ENCODE measurements around the gene MGAT4B.
A peak's percentile ranks its signal among the peaks of the same experiment; 100 is the strongest.
"Not testable (repeated sequence)": the region's sequence is repeated elsewhere in the genome, so short reads cannot be mapped to it uniquely, and the experiment has no call there.

The MGAT4B gene

DNA sequence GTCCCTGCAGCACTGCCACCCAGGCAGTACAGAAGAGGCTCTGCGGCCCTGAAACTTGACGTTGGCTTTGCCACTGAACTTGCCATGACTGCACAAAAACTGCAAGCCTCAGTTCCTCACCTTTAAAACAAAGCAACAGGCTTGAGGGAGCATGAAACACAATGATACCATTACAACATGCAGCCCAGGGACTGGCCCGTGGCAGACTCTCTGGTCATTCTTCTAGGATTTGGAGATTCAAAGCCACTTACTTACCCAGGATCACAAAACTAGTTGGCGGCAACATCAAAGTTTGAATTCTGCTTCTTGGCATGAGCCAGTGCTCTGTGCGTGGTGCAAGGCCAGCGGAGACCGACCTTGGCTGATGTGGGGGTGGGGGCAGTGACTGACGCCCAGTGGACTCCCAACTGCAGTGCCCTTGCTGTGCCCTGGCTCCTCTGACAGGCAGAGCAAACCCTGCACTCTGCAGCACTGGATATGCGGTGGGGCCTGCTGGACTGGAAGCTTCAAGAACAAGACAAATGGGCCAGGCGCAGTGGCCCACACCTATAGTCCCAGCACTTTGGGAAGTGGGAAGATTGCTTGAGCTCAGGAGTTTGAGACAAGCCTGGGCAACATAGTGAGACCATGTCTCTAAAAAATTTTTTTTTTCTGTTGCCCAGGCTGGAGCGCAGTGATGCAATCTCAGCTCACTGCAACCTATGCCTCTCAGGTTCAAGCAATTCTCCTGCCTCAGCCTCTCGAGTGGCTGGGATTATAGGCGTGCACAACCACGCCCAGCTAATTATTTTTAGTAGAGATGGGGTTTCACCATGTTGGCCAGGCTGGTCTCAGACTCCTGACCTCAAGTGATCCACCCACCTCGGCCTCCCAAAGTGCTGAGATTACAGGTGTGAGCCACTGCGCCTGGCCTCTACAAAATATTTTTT is 32.9 kb upstream of the MGAT4B start:
- DNase-seq (ENCODE audit: low read depth) = no peak
- H3K4me3 ChIP-seq (ENCODE audit: low read depth, low read length) = no peak overlapping the region
- TF ChIP-seq, protein P1, sequence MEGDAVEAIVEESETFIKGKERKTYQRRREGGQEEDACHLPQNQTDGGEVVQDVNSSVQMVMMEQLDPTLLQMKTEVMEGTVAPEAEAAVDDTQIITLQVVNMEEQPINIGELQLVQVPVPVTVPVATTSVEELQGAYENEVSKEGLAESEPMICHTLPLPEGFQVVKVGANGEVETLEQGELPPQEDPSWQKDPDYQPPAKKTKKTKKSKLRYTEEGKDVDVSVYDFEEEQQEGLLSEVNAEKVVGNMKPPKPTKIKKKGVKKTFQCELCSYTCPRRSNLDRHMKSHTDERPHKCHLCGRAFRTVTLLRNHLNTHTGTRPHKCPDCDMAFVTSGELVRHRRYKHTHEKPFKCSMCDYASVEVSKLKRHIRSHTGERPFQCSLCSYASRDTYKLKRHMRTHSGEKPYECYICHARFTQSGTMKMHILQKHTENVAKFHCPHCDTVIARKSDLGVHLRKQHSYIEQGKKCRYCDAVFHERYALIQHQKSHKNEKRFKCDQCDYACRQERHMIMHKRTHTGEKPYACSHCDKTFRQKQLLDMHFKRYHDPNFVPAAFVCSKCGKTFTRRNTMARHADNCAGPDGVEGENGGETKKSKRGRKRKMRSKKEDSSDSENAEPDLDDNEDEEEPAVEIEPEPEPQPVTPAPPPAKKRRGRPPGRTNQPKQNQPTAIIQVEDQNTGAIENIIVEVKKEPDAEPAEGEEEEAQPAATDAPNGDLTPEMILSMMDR (IDR thresholded peaks at IDR 0.05; ENCODE audit: insufficient read depth, low read depth, low read length, missing control alignments) = no peak

DNA sequence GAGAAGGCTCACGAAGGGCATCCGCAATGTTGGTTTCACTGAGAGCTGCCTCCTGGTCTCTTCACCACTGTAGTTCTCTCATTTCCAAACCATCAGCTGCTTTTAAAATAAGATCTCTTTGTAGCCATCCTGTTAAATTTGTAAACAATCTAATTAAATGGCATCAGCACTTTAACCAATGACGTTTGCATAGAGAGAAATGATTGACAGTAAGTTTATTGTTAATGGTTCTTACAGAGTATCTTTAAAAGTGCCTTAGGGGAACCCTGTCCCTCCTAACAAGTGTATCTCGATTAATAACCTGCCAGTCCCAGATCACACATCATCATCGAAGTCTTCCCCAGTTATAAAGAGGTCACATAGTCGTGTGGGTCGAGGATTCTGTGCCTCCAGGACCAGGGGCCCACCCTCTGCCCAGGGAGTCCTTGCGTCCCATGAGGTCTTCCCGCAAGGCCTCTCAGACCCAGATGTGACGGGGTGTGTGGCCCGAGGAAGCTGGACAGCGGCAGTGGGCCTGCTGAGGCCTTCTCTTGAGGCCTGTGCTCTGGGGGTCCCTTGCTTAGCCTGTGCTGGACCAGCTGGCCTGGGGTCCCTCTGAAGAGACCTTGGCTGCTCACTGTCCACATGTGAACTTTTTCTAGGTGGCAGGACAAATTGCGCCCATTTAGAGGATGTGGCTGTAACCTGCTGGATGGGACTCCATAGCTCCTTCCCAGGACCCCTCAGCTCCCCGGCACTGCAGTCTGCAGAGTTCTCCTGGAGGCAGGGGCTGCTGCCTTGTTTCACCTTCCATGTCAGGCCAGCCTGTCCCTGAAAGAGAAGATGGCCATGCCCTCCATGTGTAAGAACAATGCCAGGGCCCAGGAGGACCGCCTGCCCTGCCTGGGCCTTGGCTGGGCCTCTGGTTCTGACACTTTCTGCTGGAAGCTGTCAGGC is 30.7 kb upstream of the MGAT4B start:
- no peak overlapping the region for H3K4me3 ChIP-seq (ENCODE audit: low read depth, low read length)
- TF ChIP-seq, protein P1 (IDR thresholded peaks at IDR 0.05; ENCODE audit: insufficient read depth, low read depth, low read length, missing control alignments) = no peak
- DNase-seq (ENCODE audit: low read depth) = no peak

DNA sequence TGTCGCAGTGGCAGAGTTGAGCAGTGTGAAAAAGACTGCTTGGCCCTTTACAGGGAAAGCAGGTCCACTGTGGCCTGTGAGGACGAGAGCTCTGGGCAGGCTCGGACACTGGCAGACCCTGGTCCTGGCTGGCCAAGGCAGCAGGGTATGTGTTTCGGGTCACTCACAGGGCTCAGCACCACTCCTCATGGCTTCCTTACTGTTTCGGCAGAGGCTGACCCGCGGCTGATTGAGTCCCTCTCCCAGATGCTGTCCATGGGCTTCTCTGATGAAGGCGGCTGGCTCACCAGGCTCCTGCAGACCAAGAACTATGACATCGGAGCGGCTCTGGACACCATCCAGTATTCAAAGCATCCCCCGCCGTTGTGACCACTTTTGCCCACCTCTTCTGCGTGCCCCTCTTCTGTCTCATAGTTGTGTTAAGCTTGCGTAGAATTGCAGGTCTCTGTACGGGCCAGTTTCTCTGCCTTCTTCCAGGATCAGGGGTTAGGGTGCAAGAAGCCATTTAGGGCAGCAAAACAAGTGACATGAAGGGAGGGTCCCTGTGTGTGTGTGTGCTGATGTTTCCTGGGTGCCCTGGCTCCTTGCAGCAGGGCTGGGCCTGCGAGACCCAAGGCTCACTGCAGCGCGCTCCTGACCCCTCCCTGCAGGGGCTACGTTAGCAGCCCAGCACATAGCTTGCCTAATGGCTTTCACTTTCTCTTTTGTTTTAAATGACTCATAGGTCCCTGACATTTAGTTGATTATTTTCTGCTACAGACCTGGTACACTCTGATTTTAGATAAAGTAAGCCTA is 29.8 kb upstream of the MGAT4B start:
- DNase-seq (ENCODE audit: low read depth) = peak; percentile 28
- TF ChIP-seq, protein P1 (IDR thresholded peaks at IDR 0.05; ENCODE audit: insufficient read depth, low read depth, low read length, missing control alignments) = no peak
- no peak overlapping the region for H3K4me3 ChIP-seq (ENCODE audit: low read depth, low read length)

DNA sequence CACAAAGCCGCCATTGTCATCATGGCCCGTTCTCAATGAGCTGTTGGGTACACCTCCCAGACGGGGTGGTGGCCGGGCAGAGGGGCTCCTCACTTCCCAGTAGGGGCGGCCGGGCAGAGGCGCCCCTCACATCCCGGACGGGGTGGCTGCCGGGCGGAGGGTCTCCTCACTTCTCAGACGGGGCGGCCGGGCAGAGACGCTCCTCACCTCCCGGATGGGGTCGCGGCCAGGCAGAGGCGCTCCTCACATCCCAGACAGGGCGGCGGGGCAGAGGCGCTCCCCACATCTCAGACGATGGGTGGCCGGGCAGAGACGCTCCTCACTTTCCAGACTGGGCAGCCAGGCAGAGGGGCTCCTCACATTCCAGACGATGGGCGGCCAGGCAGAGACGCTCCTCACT is 28.2 kb upstream of the MGAT4B start:
- not testable (repeated sequence) for H3K4me3 ChIP-seq (ENCODE audit: low read depth, low read length); DNase-seq (ENCODE audit: low read depth)

DNA sequence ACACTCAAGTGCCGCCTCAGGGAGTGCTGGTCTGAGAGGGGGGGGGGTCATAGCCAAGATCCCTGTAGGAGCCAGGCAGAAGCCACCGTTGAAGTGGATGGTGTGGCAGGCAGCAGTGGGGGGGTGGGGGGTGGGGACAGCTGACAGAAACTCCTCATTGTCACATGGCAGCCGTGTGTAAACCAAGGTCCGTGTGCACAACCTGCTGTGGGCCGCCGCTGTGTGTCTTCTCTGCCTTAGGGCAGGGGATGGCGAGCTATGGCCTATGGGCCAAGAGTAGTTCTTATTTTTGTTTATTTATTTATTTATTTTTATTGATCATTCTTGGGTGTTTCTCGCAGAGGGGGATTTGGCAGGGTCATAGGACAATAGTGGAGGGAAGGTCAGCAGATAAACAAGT is 27.5 kb upstream of the MGAT4B start:
- no peak for DNase-seq (ENCODE audit: low read depth)
- TF ChIP-seq, protein P1 (IDR thresholded peaks at IDR 0.05; ENCODE audit: insufficient read depth, low read depth, low read length, missing control alignments) = no peak
- no peak overlapping the region for H3K4me3 ChIP-seq (ENCODE audit: low read depth, low read length)

DNA sequence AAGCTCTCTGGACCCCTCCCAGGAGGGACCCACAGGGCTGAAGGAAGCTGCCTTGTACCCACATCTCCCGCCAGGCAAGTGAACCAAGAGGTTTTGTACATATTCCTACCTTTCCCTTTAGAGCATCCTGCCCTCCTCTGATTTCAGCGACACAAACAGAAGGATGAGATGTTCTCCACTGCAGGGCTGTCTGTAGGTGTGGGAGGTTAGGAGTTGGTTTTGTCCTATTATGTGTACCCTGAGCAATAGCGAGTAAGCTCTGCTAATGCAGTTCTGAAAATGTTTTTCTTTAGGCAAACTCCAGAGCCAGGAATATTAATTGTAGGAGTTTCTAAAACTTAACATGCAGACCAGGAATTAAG is 27.0 kb upstream of the MGAT4B start:
- DNase-seq (ENCODE audit: low read depth) = no peak
- H3K4me3 ChIP-seq (ENCODE audit: low read depth, low read length) = no peak overlapping the region
- TF ChIP-seq, protein P1 (IDR thresholded peaks at IDR 0.05; ENCODE audit: insufficient read depth, low read depth, low read length, missing control alignments) = no peak
